ENCODE results near the gene ANKRD33B. TPM values are rescaled to one million over a fixed set of nuclear protein-coding genes. Genes with fewer than 3 reads are reported as not detected.

ANKRD33B gene
- total and polyA plus RNA-seq, 2 of the 8 experiments (the other 6 are each of a cell fraction or from before 2014, with no cell fraction given), result 6.9 to 20.6 TPM

- TF ChIP-seq CTCF (IDR thresholded peaks at IDR 0.05; ENCODE audit: control extremely low read depth in 1 of 3, insufficient read depth in 1 of 3, low read depth in 1 of 3, low read length in 3 of 3) (peak; percentile 73 to 91 (median 83)), TAF1 (IDR thresholded peaks at IDR 0.05; ENCODE audit: low read depth, low read length) (no peak), SIRT6 (IDR thresholded peaks at IDR 0.05; ENCODE audit: low read length) (no peak), KDM5A (IDR thresholded peaks at IDR 0.05; ENCODE audit: low read length) (no peak), CREB1 (IDR thresholded peaks at IDR 0.05) (no peak), MAX (IDR thresholded peaks at IDR 0.05) (no peak), RXRA (IDR thresholded peaks at IDR 0.05; ENCODE audit: insufficient read depth, low read depth, low read length) (no peak), KDM4A (IDR thresholded peaks at IDR 0.05; ENCODE audit: low read depth, low read length, severe bottlenecking) (no peak), NANOG (IDR thresholded peaks at IDR 0.05; ENCODE audit: insufficient read depth, low read depth, low read length, poor library complexity, severe bottlenecking) (no peak), BACH1 (IDR thresholded peaks at IDR 0.05; ENCODE audit: low read length) (peak; percentile 95), POLR2AphosphoS5 (IDR thresholded peaks at IDR 0.05; ENCODE audit: low read depth, low read length) (no peak), CHD2 (IDR thresholded peaks at IDR 0.05; ENCODE audit: low read length) (no peak), SP1 (IDR thresholded peaks at IDR 0.05; ENCODE audit: low read depth, low read length) (no peak), TAF7 (optimal IDR thresholded peaks at IDR 0.05; ENCODE audit: borderline replicate concordance, low read depth, low read length) (no peak), CBX5 (IDR thresholded peaks at IDR 0.05; ENCODE audit: low read depth, low read length) (no peak), SIN3A (conservative IDR thresholded peaks at IDR 0.05 in 1 of 2, IDR thresholded peaks at IDR 0.05 in 1 of 2; ENCODE audit: low read depth in 1 of 2, low read length in 2 of 2) (no peak; a peak in 1 of 4 replicates), MAFK (IDR thresholded peaks at IDR 0.05; ENCODE audit: low read depth, low read length) (peak; percentile 80), KDM1A (IDR thresholded peaks at IDR 0.05; ENCODE audit: borderline replicate concordance, low read length) (no peak), SP4 (IDR thresholded peaks at IDR 0.05; ENCODE audit: low read length) (no peak), EP300 (IDR thresholded peaks at IDR 0.05; ENCODE audit: borderline replicate concordance in 1 of 2, low read depth in 2 of 2, low read length in 2 of 2) (no peak), BRCA1 (IDR thresholded peaks at IDR 0.05; ENCODE audit: low read depth, low read length) (no peak), E2F6 (IDR thresholded peaks at IDR 0.05) (no peak)
Observed at GRCh38 chr5:10689391-10690081, 125.7 kb downstream of the ANKRD33B start (continued).
